Liver (tissue), 9 donors: ENCODE measurements around the gene AQP3. TPM values are rescaled to one million over a fixed set of nuclear protein-coding genes. Genes with fewer than 3 reads are reported as not detected.

Experiments
- DNase-seq: peaks from one replicate; pipeline ENCODE4 v3.0.0-alpha.2; 2017; ENCODE audit warnings: low spot score
- H3K27ac ChIP-seq, 2 donors: one replicate each; pipeline ENCODE4 v1.7.0; 2013; ENCODE audit warnings: inconsistent platforms in 2 of 2, low read length in 2 of 2, control low read depth in 1 of 2, low read depth in 1 of 2, mild to moderate bottlenecking in 1 of 2
- H3K27me3 ChIP-seq, 4 donors: one replicate each; pipeline versions ENCODE4 v1.6.1 to v1.7.0; 2013; ENCODE audit warnings: low read length in 3 of 4, inconsistent platforms in 1 of 4, mild to moderate bottlenecking in 1 of 4, moderate library complexity in 1 of 4; ENCODE audit not compliant: control insufficient read depth in 4 of 4, insufficient read depth in 4 of 4
- H3K36me3 ChIP-seq, 4 donors: one replicate each; pipeline versions ENCODE4 v1.6.1 to v1.7.0; 2013; ENCODE audit warnings: low read length in 3 of 4, mild to moderate bottlenecking in 3 of 4, low read depth in 1 of 4, moderate library complexity in 1 of 4; ENCODE audit not compliant: control insufficient read depth in 4 of 4, insufficient read depth in 3 of 4
- H3K4me1 ChIP-seq, 4 donors: one replicate each; pipeline versions ENCODE4 v1.6.1 to v1.7.0; 2013; ENCODE audit warnings: low read length in 3 of 4, mild to moderate bottlenecking in 3 of 4, moderate library complexity in 1 of 4; ENCODE audit not compliant: control insufficient read depth in 4 of 4, insufficient read depth in 4 of 4
- H3K4me3 ChIP-seq, 3 donors: one replicate each; pipeline versions ENCODE4 v1.6.1 to v1.7.0; 2013; ENCODE audit warnings: low read length in 3 of 3, control low read depth in 1 of 3, low read depth in 1 of 3, mild to moderate bottlenecking in 1 of 3
- H3K9ac ChIP-seq, 2 donors: one replicate each; pipeline ENCODE4 v1.7.0; 2013; ENCODE audit warnings: low read length in 2 of 2, mild to moderate bottlenecking in 2 of 2, moderate library complexity in 2 of 2, control low read depth in 1 of 2, low read depth in 1 of 2
- H3K9me3 ChIP-seq, 4 donors: one replicate each; pipeline versions ENCODE4 v1.6.1 to v1.7.0; 2013; ENCODE audit warnings: low read length in 3 of 4; ENCODE audit not compliant: control insufficient read depth in 4 of 4
- ATF3 ChIP-seq: IDR thresholded peaks from 2 replicates; pipeline ENCODE4 v1.6.1; 2016; ENCODE audit warnings: antibody characterized with exemption
- CTCF ChIP-seq: fragments of 150-350 bp; IDR thresholded peaks from 2 replicates; pipeline ENCODE4 v1.5.1; 2017; ENCODE audit warnings: improper control_type of control experiment, low read depth, low read length; ENCODE audit not compliant: missing input control
- EGR1 ChIP-seq, 2 donors: IDR thresholded peaks; 2 replicates each; pipeline ENCODE4 v1.6.1; 2016 to 2018; ENCODE audit warnings: antibody characterized with exemption in 2 of 2, low read depth in 2 of 2
- FOXA1 ChIP-seq: IDR thresholded peaks from 2 replicates; pipeline ENCODE4 v1.6.1; 2016; ENCODE audit warnings: antibody characterized with exemption
- GABPA ChIP-seq, 2 donors: IDR thresholded peaks in 1 of 2; conservative IDR thresholded peaks in 1 of 2; 2 replicates each; pipeline ENCODE4 v1.6.1; 2016; ENCODE audit warnings: antibody characterized with exemption in 2 of 2, mild to moderate bottlenecking in 1 of 2, moderate library complexity in 1 of 2
- HNF4A ChIP-seq, 2 donors: conservative IDR thresholded peaks; 2 replicates each; pipeline ENCODE4 v1.6.1; 2016; ENCODE audit warnings: antibody characterized with exemption in 2 of 2, mild to moderate bottlenecking in 2 of 2
- HNF4G ChIP-seq: IDR thresholded peaks from 2 replicates; pipeline ENCODE4 v1.6.1; 2016; ENCODE audit warnings: antibody characterized with exemption
- JUND ChIP-seq, 2 donors: IDR thresholded peaks; 2 replicates each; pipeline ENCODE4 v1.6.1; 2016; ENCODE audit warnings: antibody characterized with exemption in 2 of 2
- MAX ChIP-seq: IDR thresholded peaks from 2 replicates; pipeline ENCODE4 v1.6.1; 2016; ENCODE audit warnings: antibody characterized with exemption
- NR2F2 ChIP-seq: IDR thresholded peaks from 2 replicates; pipeline ENCODE4 v1.6.1; 2016; ENCODE audit warnings: antibody characterized with exemption
- RXRA ChIP-seq, 2 donors: IDR thresholded peaks; 2 replicates each; pipeline ENCODE4 v1.6.1; 2017 to 2018; ENCODE audit warnings: antibody characterized with exemption in 2 of 2, mild to moderate bottlenecking in 1 of 2
- SP1 ChIP-seq: IDR thresholded peaks from 2 replicates; pipeline ENCODE4 v1.6.1; 2018; ENCODE audit warnings: antibody characterized with exemption, mild to moderate bottlenecking
- TAF1 ChIP-seq: conservative IDR thresholded peaks from 2 replicates; pipeline ENCODE4 v1.6.1; 2016; ENCODE audit warnings: antibody characterized with exemption, mild to moderate bottlenecking
- YY1 ChIP-seq: IDR thresholded peaks from 2 replicates; pipeline ENCODE4 v1.6.1; 2016; ENCODE audit warnings: antibody characterized with exemption, mild to moderate bottlenecking
- WGBS: extraction: QIAGEN DNeasy Blood & Tissue Kit; methylation state at CpG from one replicate; pipeline ENCODE4 v1.1.7; 2013; 5-methylcytosine and 5-hydroxymethylcytosine counted together
- polyA plus RNA-seq, 2 donors: library from polyadenylated mRNA; stranded (reverse) in 1 of 2; unstranded in 1 of 2; fragments of 200-250 nt in 1 of 2; fragments of >200 nt in 1 of 2; fragmentation: Nextera tagmentation in 1 of 2; extraction: Ambion mirVana in 1 of 2; gene quantifications; one replicate each; pipeline versions ENCODE4 v1.2.1 to v1.2.3, GENCODE V29; 2013 to 2015
- total RNA-seq, 2 donors: library from RNA; depleted of rRNA; stranded (reverse); fragments of >200 nt; gene quantifications; one replicate each; pipeline ENCODE4 v1.2.3, GENCODE V29; 2014
- TF ChIP-seq, protein P1 (sequence below): IDR thresholded peaks from 2 replicates; pipeline ENCODE4 v1.6.1; 2016; ENCODE audit warnings: antibody characterized with exemption
- TF ChIP-seq, protein P2 (sequence below): IDR thresholded peaks from 2 replicates; pipeline ENCODE4 v1.6.1; 2016; ENCODE audit warnings: antibody characterized with exemption, mild to moderate bottlenecking
- donor health status: healthy.
- donor health status: healthy.
- donor health status: healthy.
- donor health status: healthy.
- donor health status: healthy.

Gene AQP3
- total and polyA plus RNA-seq, 4 donors = 60.5 to 124 (median 87.4) TPM

DNA sequence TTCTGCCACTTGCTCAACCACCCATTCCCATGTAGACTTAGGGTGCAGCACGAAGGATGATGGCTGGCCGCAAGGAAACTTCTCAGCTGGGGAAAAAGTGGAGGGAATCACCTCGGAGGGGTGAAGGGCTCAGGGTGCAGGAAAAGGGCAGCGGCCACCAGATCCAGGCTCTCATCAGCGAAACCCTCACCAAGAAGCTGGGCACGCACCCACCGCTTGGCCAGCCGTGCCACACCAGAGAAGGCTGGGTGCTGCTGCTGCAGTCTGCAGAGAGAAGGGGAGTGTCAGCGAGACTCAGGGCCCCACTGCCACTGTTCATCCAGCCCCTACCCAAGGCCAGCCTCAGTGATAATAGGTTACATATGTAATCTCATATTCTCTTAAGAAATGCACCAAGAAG is 17.7 kb upstream of the AQP3 start:
- Histone ChIP-seq H3K36me3 (peaks cover 28 to 96% (median 58%) of the 10 kb centered on the region in 4 donors), H3K27ac (no peak overlapping the region), H3K9ac (no peak overlapping the region), H3K4me3 (no peak overlapping the region), H3K4me1 (no peaks in the 10 kb centered on the region), H3K9me3 (no peaks in the 10 kb centered on the region), H3K27me3 (no peaks in the 10 kb centered on the region)
- no peak for TF ChIP-seq SP1
- no peak for TF ChIP-seq FOXA1
- TF ChIP-seq RXRA (IDR thresholded peaks at IDR 0.05) = no peak
- TF ChIP-seq NR2F2 = no peak
- no peak for TF ChIP-seq ATF3
- no peak for TF ChIP-seq JUND (IDR thresholded peaks at IDR 0.05)
- TF ChIP-seq, protein P1, sequence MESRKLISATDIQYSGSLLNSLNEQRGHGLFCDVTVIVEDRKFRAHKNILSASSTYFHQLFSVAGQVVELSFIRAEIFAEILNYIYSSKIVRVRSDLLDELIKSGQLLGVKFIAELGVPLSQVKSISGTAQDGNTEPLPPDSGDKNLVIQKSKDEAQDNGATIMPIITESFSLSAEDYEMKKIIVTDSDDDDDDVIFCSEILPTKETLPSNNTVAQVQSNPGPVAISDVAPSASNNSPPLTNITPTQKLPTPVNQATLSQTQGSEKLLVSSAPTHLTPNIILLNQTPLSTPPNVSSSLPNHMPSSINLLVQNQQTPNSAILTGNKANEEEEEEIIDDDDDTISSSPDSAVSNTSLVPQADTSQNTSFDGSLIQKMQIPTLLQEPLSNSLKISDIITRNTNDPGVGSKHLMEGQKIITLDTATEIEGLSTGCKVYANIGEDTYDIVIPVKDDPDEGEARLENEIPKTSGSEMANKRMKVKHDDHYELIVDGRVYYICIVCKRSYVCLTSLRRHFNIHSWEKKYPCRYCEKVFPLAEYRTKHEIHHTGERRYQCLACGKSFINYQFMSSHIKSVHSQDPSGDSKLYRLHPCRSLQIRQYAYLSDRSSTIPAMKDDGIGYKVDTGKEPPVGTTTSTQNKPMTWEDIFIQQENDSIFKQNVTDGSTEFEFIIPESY = no peak
- no peak for TF ChIP-seq TAF1
- no peak for TF ChIP-seq HNF4A (conservative IDR thresholded peaks at IDR 0.05)
- TF ChIP-seq, protein P2, sequence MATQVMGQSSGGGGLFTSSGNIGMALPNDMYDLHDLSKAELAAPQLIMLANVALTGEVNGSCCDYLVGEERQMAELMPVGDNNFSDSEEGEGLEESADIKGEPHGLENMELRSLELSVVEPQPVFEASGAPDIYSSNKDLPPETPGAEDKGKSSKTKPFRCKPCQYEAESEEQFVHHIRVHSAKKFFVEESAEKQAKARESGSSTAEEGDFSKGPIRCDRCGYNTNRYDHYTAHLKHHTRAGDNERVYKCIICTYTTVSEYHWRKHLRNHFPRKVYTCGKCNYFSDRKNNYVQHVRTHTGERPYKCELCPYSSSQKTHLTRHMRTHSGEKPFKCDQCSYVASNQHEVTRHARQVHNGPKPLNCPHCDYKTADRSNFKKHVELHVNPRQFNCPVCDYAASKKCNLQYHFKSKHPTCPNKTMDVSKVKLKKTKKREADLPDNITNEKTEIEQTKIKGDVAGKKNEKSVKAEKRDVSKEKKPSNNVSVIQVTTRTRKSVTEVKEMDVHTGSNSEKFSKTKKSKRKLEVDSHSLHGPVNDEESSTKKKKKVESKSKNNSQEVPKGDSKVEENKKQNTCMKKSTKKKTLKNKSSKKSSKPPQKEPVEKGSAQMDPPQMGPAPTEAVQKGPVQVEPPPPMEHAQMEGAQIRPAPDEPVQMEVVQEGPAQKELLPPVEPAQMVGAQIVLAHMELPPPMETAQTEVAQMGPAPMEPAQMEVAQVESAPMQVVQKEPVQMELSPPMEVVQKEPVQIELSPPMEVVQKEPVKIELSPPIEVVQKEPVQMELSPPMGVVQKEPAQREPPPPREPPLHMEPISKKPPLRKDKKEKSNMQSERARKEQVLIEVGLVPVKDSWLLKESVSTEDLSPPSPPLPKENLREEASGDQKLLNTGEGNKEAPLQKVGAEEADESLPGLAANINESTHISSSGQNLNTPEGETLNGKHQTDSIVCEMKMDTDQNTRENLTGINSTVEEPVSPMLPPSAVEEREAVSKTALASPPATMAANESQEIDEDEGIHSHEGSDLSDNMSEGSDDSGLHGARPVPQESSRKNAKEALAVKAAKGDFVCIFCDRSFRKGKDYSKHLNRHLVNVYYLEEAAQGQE = no peak
- TF ChIP-seq YY1 = no peak
- no peak for TF ChIP-seq MAX
- DNase-seq = no peak
- 96% methylated on average over 9 of the region's 9 CpGs for WGBS

GRCh38 chr9:33464045-33464636 is 16.7 kb upstream of the AQP3 start:
- no peaks in the 10 kb centered on the region for H3K27me3 ChIP-seq
- no peaks in the 10 kb centered on the region for H3K9me3 ChIP-seq
- H3K4me1 ChIP-seq = no peaks in the 10 kb centered on the region
- 95% methylated on average over 14 of the region's 14 CpGs for WGBS
- H3K9ac ChIP-seq = no peak overlapping the region
- no peak overlapping the region for H3K27ac ChIP-seq
- DNase-seq = no peak
- peaks cover 26 to 87% (median 49%) of the 10 kb centered on the region in 4 donors for H3K36me3 ChIP-seq
- no peak overlapping the region for H3K4me3 ChIP-seq
- no peak for TF ChIP-seq RXRA (IDR thresholded peaks at IDR 0.05)
- no peak for TF ChIP-seq HNF4A (conservative IDR thresholded peaks at IDR 0.05)
- TF ChIP-seq MAX = no peak
- TF ChIP-seq FOXA1 = no peak
- TF ChIP-seq ATF3 = no peak
- TF ChIP-seq, protein P2 = no peak
- no peak for TF ChIP-seq HNF4G
- no peak for TF ChIP-seq EGR1 (IDR thresholded peaks at IDR 0.05; ENCODE audit: low read depth in 2 of 2)
- TF ChIP-seq CTCF = no peak
- no peak for TF ChIP-seq SP1
- TF ChIP-seq, protein P1 = no peak
- no peak for TF ChIP-seq GABPA (IDR thresholded peaks at IDR 0.05 in 1 of 2, conservative IDR thresholded peaks at IDR 0.05 in 1 of 2)
- TF ChIP-seq NR2F2 = no peak
- TF ChIP-seq YY1 = no peak
